HFFc6 (cell line): ENCODE data around the gene DYNLRB2. TPM values are rescaled to one million over a fixed set of nuclear protein-coding genes. Genes with fewer than 3 reads are reported as not detected.

Experiments
- DNase-seq: peaks from one replicate; pipeline ENCODE4 v3.0.0-alpha.2; 2018
- H3K27ac Mint-ChIP-seq: 2 replicates; pipeline ENCODE4 v1.8.0; 2020; ENCODE audit warnings: mild to moderate bottlenecking, mixed read lengths
- H3K27me3 Mint-ChIP-seq: 2 replicates; pipeline ENCODE4 v1.8.0; 2021; ENCODE audit warnings: mild to moderate bottlenecking, moderate library complexity, mixed read lengths; ENCODE audit not compliant: insufficient read depth
- H3K36me3 Mint-ChIP-seq: 2 replicates; pipeline ENCODE4 v1.8.0; 2021; ENCODE audit warnings: low read depth, mixed read lengths
- H3K4me1 Mint-ChIP-seq: 2 replicates; pipeline ENCODE4 v1.8.0; 2020; ENCODE audit warnings: low read depth, mixed read lengths
- H3K4me3 Mint-ChIP-seq: 2 replicates; pipeline ENCODE4 v1.8.0; 2020; ENCODE audit warnings: mild to moderate bottlenecking, moderate library complexity, mixed read lengths
- H3K9me3 Mint-ChIP-seq: 2 replicates; pipeline ENCODE4 v1.8.0; 2020; ENCODE audit warnings: mild to moderate bottlenecking, mixed read lengths
- total RNA-seq, 6 experiments: library from RNA; stranded (reverse); fragmentation: NEBNext Ultra II Directional; extraction: Animal tissue kit (Norgen Biotek cat#: 25700); gene quantifications; 2 replicates in 1 of 6; 3 replicates in 5 of 6; pipeline ENCODE4 v1.2.3, GENCODE V29; 2021
- TF ChIP-seq, protein P1 (sequence below): fragments of 200-600 bp; sonication (generic); IDR thresholded peaks from 2 replicates; pipeline ENCODE4 v1.5.0; 2021; ENCODE audit warnings: antibody characterized with exemption, mild to moderate bottlenecking

Gene DYNLRB2
- total RNA-seq, 6 experiments from 2014 or later: 0.52 TPM; not detected in 5

- TF ChIP-seq, protein P1, sequence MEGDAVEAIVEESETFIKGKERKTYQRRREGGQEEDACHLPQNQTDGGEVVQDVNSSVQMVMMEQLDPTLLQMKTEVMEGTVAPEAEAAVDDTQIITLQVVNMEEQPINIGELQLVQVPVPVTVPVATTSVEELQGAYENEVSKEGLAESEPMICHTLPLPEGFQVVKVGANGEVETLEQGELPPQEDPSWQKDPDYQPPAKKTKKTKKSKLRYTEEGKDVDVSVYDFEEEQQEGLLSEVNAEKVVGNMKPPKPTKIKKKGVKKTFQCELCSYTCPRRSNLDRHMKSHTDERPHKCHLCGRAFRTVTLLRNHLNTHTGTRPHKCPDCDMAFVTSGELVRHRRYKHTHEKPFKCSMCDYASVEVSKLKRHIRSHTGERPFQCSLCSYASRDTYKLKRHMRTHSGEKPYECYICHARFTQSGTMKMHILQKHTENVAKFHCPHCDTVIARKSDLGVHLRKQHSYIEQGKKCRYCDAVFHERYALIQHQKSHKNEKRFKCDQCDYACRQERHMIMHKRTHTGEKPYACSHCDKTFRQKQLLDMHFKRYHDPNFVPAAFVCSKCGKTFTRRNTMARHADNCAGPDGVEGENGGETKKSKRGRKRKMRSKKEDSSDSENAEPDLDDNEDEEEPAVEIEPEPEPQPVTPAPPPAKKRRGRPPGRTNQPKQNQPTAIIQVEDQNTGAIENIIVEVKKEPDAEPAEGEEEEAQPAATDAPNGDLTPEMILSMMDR: no peak
- no peaks in the 10 kb centered on the region for H3K9me3 Mint-ChIP-seq
- H3K36me3 Mint-ChIP-seq: no peaks in the 10 kb centered on the region
- H3K27ac Mint-ChIP-seq: no peak overlapping the region
- no peak overlapping the region for H3K4me3 Mint-ChIP-seq
- no peaks in the 10 kb centered on the region for H3K4me1 Mint-ChIP-seq
- no peak for DNase-seq
- H3K27me3 Mint-ChIP-seq: peaks cover 14% of the 10 kb centered on the region
Measured at GRCh38 chr16:80509872-80510271, 30.9 kb upstream of the DYNLRB2 start.

GRCh38 chr16:80511824-80512592 lies 28.8 kb upstream of the DYNLRB2 start:
- Mint-ChIP-seq H3K36me3 (no peaks in the 10 kb centered on the region), H3K27me3 (peaks cover 10% of the 10 kb centered on the region), H3K4me3 (no peak overlapping the region), H3K27ac (no peak overlapping the region), H3K9me3 (no peaks in the 10 kb centered on the region), H3K4me1 (no peaks in the 10 kb centered on the region)
- TF ChIP-seq, protein P1: no peak
- DNase-seq: no peak

GRCh38 chr16:80512593-80512853 lies 28.3 kb upstream of the DYNLRB2 start:
- H3K9me3 Mint-ChIP-seq: no peaks in the 10 kb centered on the region
- peaks cover 10% of the 10 kb centered on the region for H3K27me3 Mint-ChIP-seq
- TF ChIP-seq, protein P1: no peak
- H3K36me3 Mint-ChIP-seq: no peaks in the 10 kb centered on the region
- H3K4me1 Mint-ChIP-seq: no peaks in the 10 kb centered on the region
- DNase-seq: no peak
- H3K27ac Mint-ChIP-seq: no peak overlapping the region
- no peak overlapping the region for H3K4me3 Mint-ChIP-seq

- Mint-ChIP-seq H3K9me3 (no peaks in the 10 kb centered on the region), H3K27me3 (peaks cover 7% of the 10 kb centered on the region), H3K27ac (no peak overlapping the region), H3K4me1 (no peaks in the 10 kb centered on the region), H3K4me3 (no peak overlapping the region), H3K36me3 (no peaks in the 10 kb centered on the region)
- no peak for DNase-seq
- TF ChIP-seq, protein P1: no peak
Measured at GRCh38 chr16:80515374-80515773, 25.4 kb upstream of the DYNLRB2 start.

DNA sequence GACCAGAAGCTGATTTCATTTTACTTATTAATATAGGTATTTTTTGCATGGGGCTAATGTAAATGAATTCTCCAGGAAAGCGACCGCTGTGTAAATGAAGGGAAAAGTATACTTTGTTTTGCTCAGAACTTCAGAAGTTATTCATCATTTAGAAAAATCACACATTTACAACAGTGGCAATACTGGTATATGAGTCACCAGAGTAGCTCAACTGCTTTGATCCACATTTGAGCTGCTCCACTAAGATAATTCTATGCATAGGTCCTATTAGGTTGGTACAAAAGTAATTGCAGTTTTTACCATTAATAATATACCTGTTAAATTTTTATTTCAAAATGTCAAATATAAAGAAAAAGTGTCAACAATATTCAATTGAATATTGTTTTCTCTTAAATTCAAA lies 22.9 kb upstream of the DYNLRB2 start:
- no peak for DNase-seq
- H3K4me1 Mint-ChIP-seq: no peaks in the 10 kb centered on the region
- peaks cover 10% of the 10 kb centered on the region for H3K27me3 Mint-ChIP-seq
- H3K9me3 Mint-ChIP-seq: no peaks in the 10 kb centered on the region
- H3K27ac Mint-ChIP-seq: no peak overlapping the region
- H3K36me3 Mint-ChIP-seq: no peaks in the 10 kb centered on the region
- TF ChIP-seq, protein P1: no peak
- H3K4me3 Mint-ChIP-seq: no peak overlapping the region

GRCh38 chr16:80518436-80518835 lies 22.4 kb upstream of the DYNLRB2 start:
- Mint-ChIP-seq H3K4me3 (no peak overlapping the region), H3K9me3 (no peaks in the 10 kb centered on the region), H3K36me3 (no peaks in the 10 kb centered on the region), H3K27ac (no peak overlapping the region), H3K27me3 (peaks cover 9% of the 10 kb centered on the region), H3K4me1 (no peaks in the 10 kb centered on the region)
- TF ChIP-seq, protein P1: no peak
- DNase-seq: no peak
